SK-MEL-5 (cell line): ENCODE measurements around the gene KIF12. TPM values are rescaled to one million over a fixed set of nuclear protein-coding genes. Genes with fewer than 3 reads are reported as not detected.
"Not testable (repeated sequence)": the region's sequence is repeated elsewhere in the genome, so short reads cannot be mapped to it uniquely, and the experiment has no call there.

Experiments used
- DNase-seq: peaks from one replicate; pipeline ENCODE4 v3.0.0-alpha.2; 2016; ENCODE audit warnings: low read depth, low spot score
- in situ Hi-C: cut with HindIII; loops from 2 replicates; pipeline ENCODE4 v1.10.0; 2016; ENCODE audit warnings: low sequenced_read_pairs, high pct_unique_total_duplicates, low pct_unique_long_range_greater_than_20kb
- total RNA-seq: library from RNA; depleted of rRNA; stranded (reverse); fragments of >200 nt; shearing (Covaris generic); gene quantifications from 2 replicates; pipeline ENCODE4 v1.2.3, GENCODE V29; 2014; rRNA removed

KIF12 gene
- total RNA-seq, 1 experiment from 2014 or later: 0.82 TPM

DNA sequence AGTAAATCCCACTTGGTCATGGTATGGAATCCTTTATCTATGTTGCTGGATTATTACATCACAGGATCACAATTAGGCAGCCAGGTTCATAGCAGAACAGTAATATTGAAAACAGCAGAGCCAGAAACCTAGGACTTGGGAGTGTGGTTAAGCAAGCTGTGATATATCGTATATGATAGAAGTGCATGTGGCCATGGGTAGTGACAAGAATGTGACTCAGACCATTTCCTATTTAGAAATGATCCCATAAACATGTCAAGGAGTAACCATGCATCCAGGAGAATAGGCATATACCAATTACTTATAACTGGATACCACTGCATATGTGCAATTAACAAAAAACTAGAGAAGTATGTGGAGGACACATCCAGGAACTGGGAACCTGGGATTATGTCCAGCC lies 52.2 kb downstream of the KIF12 start:
- in situ Hi-C loops: no loop called here
- DNase-seq: no peak

DNA sequence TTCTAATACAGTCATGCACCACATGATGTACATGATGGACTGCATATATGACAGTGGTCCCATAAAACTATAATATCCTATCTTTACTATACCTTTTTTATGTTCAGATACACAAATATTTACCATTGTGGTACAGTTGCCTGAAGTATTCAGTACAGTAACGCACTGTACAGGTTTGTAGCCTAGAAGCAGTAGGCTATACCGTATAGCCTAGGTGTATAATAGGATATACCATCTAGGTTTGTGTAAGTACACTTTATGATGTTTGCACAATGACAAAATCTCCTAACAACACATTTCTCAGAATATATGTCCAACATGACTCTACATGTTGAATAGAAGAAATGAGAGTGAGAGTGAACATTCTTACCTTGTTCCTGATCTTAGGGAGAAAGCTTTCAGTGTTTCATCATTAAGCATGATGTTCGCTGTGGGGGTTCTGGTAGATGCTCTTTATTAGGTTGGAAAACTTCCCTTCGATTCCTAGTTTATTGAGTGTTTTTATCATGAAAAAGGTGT lies 52.8 kb downstream of the KIF12 start:
- in situ Hi-C loops: no loop called here
- DNase-seq: no peak

DNA sequence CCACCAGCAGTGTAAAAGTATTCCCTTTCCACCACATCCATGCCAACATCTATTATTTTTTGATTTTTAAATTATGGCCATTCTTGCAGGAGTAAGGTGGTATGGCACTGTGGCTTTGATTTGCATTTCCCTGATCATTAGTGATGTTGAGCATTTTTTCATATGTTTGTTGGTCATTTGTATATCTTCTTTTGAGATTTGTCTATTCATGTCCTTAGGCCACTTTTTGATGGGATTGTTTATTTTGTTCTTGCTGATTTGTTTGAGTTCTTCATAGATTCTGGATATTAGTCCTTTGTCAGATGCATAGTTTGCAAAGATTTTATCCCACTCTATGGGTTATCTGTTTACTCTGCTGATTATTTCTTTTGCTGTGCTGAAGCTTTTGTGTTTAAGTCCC lies 55.4 kb downstream of the KIF12 start:
- DNase-seq, in situ Hi-C loops: not testable (repeated sequence)

Other genes starting within 250 kb of the KIF12 start
- 2.2 and 3.2 TPM in 2 replicates for gene ZNF618, start 223.0 kb downstream of the KIF12 start, total RNA-seq
- gene AMBP, start 21.0 kb downstream of the KIF12 start, total RNA-seq: not detected in 2 replicates
- gene COL27A1, start 56.2 kb upstream of the KIF12 start, total RNA-seq: 0.90 and 2.3 TPM in 2 replicates
- not detected in 2 replicates for gene ORM1, start 223.8 kb upstream of the KIF12 start, total RNA-seq
- not detected in 2 replicates for gene ORM2, start 230.6 kb upstream of the KIF12 start, total RNA-seq